GM06990 (cell line): ENCODE measurements around the gene BTN3A1.

Experiments used
- DNase-seq: peaks from one replicate; pipeline ENCODE4 v3.0.0-alpha.2; 2011; ENCODE audit not compliant: insufficient read length; ENCODE audit errors: extremely low read depth
- H3K27me3 ChIP-seq: replicated peaks from 2 replicates; pipeline ENCODE4 v1.6.0; 2011; ENCODE audit warnings: low read length; ENCODE audit not compliant: control insufficient read depth, insufficient read depth
- H3K36me3 ChIP-seq: 2 replicates; pipeline ENCODE4 v1.5.1; 2011; ENCODE audit warnings: low read length; ENCODE audit not compliant: control insufficient read depth, insufficient read depth
- H3K4me3 ChIP-seq: replicated peaks from 2 replicates; pipeline ENCODE4 v1.5.1; 2011; ENCODE audit warnings: low read depth, mild to moderate bottlenecking, control low read depth, low read length
- TF ChIP-seq, protein P1 (sequence below): IDR thresholded peaks from 2 replicates; pipeline ENCODE4 v1.5.1; 2011; ENCODE audit warnings: low read length, control low read depth, mild to moderate bottlenecking, inconsistent platforms; ENCODE audit not compliant: insufficient read depth, poor library complexity, severe bottlenecking

BTN3A1 gene

DNA sequence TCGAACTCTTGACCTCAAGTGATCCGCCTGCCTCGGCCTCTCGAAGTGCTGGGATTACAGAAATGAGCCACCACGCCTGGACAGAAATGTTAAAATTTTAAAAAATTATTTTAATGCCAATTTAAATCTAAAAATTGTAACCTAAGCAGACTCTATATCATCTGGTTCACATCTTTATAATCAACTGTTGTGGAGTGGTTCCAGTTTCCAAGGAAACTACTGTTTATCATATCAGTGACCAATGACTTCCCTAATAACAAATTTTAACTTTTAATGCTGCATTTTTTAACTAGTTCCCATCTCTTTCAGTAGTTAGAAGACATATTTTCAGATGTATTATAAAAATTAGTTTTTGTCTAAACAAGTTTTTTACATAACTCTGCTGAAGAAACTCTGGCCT is 42.3 kb upstream of the BTN3A1 start:
- no peak for DNase-seq
- TF ChIP-seq, protein P1, sequence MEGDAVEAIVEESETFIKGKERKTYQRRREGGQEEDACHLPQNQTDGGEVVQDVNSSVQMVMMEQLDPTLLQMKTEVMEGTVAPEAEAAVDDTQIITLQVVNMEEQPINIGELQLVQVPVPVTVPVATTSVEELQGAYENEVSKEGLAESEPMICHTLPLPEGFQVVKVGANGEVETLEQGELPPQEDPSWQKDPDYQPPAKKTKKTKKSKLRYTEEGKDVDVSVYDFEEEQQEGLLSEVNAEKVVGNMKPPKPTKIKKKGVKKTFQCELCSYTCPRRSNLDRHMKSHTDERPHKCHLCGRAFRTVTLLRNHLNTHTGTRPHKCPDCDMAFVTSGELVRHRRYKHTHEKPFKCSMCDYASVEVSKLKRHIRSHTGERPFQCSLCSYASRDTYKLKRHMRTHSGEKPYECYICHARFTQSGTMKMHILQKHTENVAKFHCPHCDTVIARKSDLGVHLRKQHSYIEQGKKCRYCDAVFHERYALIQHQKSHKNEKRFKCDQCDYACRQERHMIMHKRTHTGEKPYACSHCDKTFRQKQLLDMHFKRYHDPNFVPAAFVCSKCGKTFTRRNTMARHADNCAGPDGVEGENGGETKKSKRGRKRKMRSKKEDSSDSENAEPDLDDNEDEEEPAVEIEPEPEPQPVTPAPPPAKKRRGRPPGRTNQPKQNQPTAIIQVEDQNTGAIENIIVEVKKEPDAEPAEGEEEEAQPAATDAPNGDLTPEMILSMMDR, result no peak
- Histone ChIP-seq H3K27me3 (no peaks in the 10 kb centered on the region), H3K36me3 (no peaks in the 10 kb centered on the region), H3K4me3 (no peak overlapping the region)

DNA sequence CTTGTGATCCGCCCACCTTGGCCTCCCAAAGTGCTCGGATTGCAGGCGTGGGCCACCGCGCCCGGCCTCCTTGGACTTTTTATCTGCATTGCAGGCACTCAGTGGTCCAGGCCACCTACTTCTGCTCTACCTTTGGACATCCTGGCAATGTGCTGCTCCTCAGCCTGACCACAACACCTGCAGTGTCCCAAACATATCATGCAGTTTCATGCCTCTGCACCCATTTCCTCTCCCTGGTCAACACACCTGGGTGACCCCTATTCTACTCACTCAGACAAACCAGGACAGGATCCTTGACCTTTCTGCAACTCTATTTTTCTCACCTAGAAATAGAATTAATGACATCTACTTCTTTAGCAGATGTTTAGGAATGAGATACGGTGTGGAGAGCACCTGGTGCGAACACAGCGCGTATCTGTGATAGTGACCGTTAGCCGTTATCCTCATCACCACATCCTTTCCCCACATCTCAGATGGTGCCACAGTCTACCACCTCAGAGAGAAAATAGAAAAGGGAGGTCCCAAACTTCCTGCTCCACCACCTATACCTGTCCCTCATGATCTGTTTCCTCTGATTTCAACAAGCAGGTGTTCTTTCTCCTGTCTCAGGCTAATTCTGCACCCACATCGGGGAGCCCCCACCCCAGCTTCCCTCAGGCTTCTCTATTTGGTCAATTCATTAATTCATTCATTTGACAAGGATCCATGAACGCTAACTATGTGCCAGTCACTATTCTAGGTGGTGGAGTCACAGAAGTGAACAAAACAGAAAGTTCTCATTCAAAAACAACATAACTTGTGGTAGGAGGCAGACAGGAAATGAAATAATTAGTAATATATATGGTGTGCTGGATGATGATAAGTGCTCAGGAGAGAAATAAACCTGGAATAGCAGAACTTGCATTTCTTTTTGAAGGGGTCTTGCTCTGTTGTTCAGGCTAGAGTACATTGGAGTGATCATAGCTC is 41.3 kb upstream of the BTN3A1 start:
- Histone ChIP-seq H3K27me3 (no peaks in the 10 kb centered on the region), H3K36me3 (no peaks in the 10 kb centered on the region), H3K4me3 (no peak overlapping the region)
- DNase-seq, result peak; percentile 65
- TF ChIP-seq, protein P1, result no peak

DNA sequence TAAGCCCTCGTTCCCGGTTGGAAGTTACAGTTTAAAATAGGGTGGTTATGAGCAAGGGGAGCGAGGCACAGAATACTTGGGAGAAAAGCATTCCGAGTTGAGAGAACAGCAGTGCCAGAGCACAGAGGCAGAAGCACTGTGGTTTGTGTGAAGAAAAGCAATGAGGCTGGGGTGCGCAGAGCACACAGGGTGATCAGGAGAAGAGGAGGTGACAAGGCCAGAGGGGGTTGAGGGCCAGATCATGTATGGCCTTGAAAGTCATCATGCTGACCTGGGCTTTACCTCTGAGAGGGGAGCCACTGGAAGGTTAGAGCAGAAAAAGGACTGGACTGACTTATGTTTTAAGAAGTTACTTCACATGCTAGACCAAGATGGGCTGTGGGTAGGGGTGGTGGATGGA is 40.5 kb upstream of the BTN3A1 start:
- DNase-seq, result no peak
- TF ChIP-seq, protein P1, result no peak
- no peaks in the 10 kb centered on the region for H3K27me3 ChIP-seq
- no peak overlapping the region for H3K4me3 ChIP-seq
- H3K36me3 ChIP-seq, result no peaks in the 10 kb centered on the region

DNA sequence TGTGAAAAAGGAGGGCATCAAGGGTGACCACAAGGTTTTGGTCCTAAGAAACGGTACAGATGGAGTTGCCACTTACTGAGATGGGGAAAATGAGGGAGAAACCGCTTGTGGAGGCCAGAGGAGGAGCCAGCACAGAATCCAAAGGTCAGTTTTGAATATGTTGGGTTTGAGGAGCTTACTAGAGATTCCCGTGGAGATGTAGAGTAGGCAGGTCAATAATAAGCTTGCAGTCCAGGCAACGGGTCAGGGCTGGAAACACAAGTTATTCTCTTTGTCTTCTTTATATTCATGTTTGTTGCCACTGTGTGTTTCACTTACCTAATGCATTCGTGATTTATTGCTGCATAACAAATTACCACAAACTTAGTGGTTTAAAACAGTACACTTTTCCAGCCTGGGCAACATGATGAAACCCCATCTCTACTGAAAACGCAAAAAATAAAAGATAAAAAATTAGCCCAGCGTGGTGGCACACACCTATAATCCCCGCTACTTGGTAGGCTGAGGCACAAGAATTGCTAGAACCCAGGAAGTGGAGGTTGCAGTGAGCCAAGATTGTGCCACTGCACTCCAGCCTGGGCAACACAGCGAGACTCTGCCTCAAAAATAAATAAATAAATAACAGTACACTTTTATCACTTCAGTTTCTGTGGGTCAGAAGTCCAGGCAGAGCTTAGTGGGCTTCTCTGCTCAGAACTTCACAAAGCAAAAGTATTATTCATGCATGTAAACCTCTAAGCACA is 39.8 kb upstream of the BTN3A1 start:
- H3K27me3 ChIP-seq, result no peaks in the 10 kb centered on the region
- H3K4me3 ChIP-seq, result no peak overlapping the region
- TF ChIP-seq, protein P1, result no peak
- no peak for DNase-seq
- no peaks in the 10 kb centered on the region for H3K36me3 ChIP-seq

DNA sequence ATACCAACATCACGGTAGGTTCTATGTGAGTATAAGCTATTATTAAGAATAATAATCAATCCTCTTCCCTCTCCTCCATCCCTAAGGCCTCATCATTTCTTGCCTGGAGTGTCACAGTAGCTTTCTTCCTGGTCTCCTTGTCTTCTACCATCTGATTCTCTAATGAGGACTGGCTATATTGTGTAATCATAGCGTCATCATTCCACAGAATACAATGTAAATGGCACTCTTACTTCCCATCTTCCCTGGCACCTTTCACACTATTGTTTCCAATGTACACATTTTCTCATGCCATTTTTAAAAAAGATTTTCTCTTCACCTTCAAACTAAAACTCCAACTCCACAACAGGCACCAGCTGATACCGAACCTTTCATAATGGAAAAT is 39.2 kb upstream of the BTN3A1 start:
- Histone ChIP-seq H3K4me3 (no peak overlapping the region), H3K27me3 (no peaks in the 10 kb centered on the region), H3K36me3 (no peaks in the 10 kb centered on the region)
- TF ChIP-seq, protein P1, result no peak
- DNase-seq, result no peak
